ENCODE results near the gene PITPNB.

DNA sequence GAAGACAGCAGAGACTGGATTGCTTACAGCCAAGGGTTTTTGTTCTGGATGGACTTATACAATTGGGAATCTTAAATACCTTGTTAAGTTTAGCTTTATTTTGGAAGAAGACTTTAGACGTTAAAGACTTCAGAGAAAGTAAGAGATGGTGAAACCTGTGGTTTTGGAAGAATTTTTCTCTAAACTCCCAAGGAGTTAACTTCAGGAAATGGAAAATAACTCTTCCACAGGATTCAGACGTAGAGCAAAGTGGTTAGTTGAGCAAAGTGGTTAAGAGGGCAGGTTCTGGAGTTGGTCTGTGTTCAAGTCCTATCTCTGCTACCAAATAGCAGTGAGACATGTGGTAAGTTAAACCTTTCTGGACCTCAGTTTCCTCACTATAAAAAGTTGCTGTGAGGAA, 12.8 kb downstream of the PITPNB start:
- TF ChIP-seq, protein P1, sequence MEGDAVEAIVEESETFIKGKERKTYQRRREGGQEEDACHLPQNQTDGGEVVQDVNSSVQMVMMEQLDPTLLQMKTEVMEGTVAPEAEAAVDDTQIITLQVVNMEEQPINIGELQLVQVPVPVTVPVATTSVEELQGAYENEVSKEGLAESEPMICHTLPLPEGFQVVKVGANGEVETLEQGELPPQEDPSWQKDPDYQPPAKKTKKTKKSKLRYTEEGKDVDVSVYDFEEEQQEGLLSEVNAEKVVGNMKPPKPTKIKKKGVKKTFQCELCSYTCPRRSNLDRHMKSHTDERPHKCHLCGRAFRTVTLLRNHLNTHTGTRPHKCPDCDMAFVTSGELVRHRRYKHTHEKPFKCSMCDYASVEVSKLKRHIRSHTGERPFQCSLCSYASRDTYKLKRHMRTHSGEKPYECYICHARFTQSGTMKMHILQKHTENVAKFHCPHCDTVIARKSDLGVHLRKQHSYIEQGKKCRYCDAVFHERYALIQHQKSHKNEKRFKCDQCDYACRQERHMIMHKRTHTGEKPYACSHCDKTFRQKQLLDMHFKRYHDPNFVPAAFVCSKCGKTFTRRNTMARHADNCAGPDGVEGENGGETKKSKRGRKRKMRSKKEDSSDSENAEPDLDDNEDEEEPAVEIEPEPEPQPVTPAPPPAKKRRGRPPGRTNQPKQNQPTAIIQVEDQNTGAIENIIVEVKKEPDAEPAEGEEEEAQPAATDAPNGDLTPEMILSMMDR (IDR thresholded peaks at IDR 0.05): no peak
- TF ChIP-seq POLR2AphosphoS5 (IDR thresholded peaks at IDR 0.05) (no peak), POLR2A (IDR thresholded peaks at IDR 0.05) (no peak)

All from sigmoid colon (tissue), 4 donors.